BLaER1 (cell line): ENCODE measurements around the gene DNPH1.

Experiments used
- H3K27ac ChIP-seq: shearing (Covaris generic); formaldehyde crosslinking; 2 replicates; pipeline ENCODE4 v1.8.1; 2022
- H3K27me3 ChIP-seq: shearing (Covaris generic); formaldehyde crosslinking; 2 replicates; pipeline ENCODE4 v1.8.1; 2022
- H3K36me3 ChIP-seq: shearing (Covaris generic); formaldehyde crosslinking; 2 replicates; pipeline ENCODE4 v1.8.1; 2022
- H3K4me1 ChIP-seq: shearing (Covaris generic); formaldehyde crosslinking; 2 replicates; pipeline ENCODE4 v1.8.1; 2022
- H3K4me2 ChIP-seq: shearing (Covaris generic); formaldehyde crosslinking; 2 replicates; pipeline ENCODE4 v1.8.1; 2022
- H3K4me3 ChIP-seq: shearing (Covaris generic); formaldehyde crosslinking; 2 replicates; pipeline ENCODE4 v1.8.1; 2022
- H3K9ac ChIP-seq: shearing (Covaris generic); formaldehyde crosslinking; 2 replicates; pipeline ENCODE4 v1.8.1; 2022
- H3K9me3 ChIP-seq: shearing (Covaris generic); formaldehyde crosslinking; 2 replicates; pipeline ENCODE4 v1.8.1; 2022
- H4K20me1 ChIP-seq: shearing (Covaris generic); formaldehyde crosslinking; 2 replicates; pipeline ENCODE4 v1.8.1; 2022
- Cebpa-rat ChIP-seq: shearing (Covaris generic); IDR thresholded peaks from 2 replicates; pipeline ENCODE4 v1.8.1; 2022

Gene DNPH1

GRCh38 chr6:43231735-43232450, 2.6 kb upstream of the DNPH1 start:
- H4K20me1 ChIP-seq: no peaks in the 10 kb centered on the region
- H3K4me3 ChIP-seq: no peak overlapping the region
- no peaks in the 10 kb centered on the region for H3K36me3 ChIP-seq
- H3K27me3 ChIP-seq: no peaks in the 10 kb centered on the region
- TF ChIP-seq Cebpa-rat: no peak
- no peak overlapping the region for H3K4me2 ChIP-seq
- no peak overlapping the region for H3K9ac ChIP-seq
- H3K27ac ChIP-seq: no peak overlapping the region
- peaks cover 17% of the 10 kb centered on the region for H3K4me1 ChIP-seq
- no peaks in the 10 kb centered on the region for H3K9me3 ChIP-seq

- TF ChIP-seq Cebpa-rat: no peak
- Histone ChIP-seq H4K20me1 (no peaks in the 10 kb centered on the region), H3K36me3 (peaks cover 6% of the 10 kb centered on the region), H3K4me2 (no peak overlapping the region), H3K4me1 (peaks cover 17% of the 10 kb centered on the region), H3K4me3 (no peak overlapping the region), H3K27ac (no peak overlapping the region), H3K9ac (no peak overlapping the region), H3K27me3 (no peaks in the 10 kb centered on the region), H3K9me3 (no peaks in the 10 kb centered on the region)
These were observed 1.8 kb upstream of the DNPH1 start for GRCh38 chr6:43231053-43231452.

GRCh38 chr6:43229803-43230620, 731 bp upstream of the DNPH1 start:
- no peak for TF ChIP-seq Cebpa-rat

GRCh38 chr6:43226192-43226851, 3.0 kb downstream of the DNPH1 start:
- no peak overlapping the region for H3K27ac ChIP-seq
- peaks cover 41% of the 10 kb centered on the region for H3K36me3 ChIP-seq
- H3K27me3 ChIP-seq: no peaks in the 10 kb centered on the region
- H3K4me2 ChIP-seq: no peak overlapping the region
- H3K9me3 ChIP-seq: no peaks in the 10 kb centered on the region
- TF ChIP-seq Cebpa-rat: no peak
- H3K4me3 ChIP-seq: no peak overlapping the region
- no peak overlapping the region for H3K9ac ChIP-seq
- H4K20me1 ChIP-seq: no peaks in the 10 kb centered on the region
- peaks cover 42% of the 10 kb centered on the region for H3K4me1 ChIP-seq

More at GRCh38 chr6:43229803-43230620, 731 bp upstream of the DNPH1 start:
- peaks cover 27% of the 10 kb centered on the region for H3K4me1 ChIP-seq
- no peak overlapping the region; the same call in 1 of the 2 replicates for H3K9ac ChIP-seq
- no peaks in the 10 kb centered on the region for H4K20me1 ChIP-seq
- no peaks in the 10 kb centered on the region for H3K9me3 ChIP-seq
- H3K36me3 ChIP-seq: peaks cover 15% of the 10 kb centered on the region
- no peak overlapping the region for H3K4me3 ChIP-seq
- no peaks in the 10 kb centered on the region for H3K27me3 ChIP-seq
- peak overlapping the region; percentile 86 for H3K4me2 ChIP-seq
- H3K27ac ChIP-seq: no peak overlapping the region

- Histone ChIP-seq H3K4me3 (no peak overlapping the region), H3K27me3 (no peaks in the 10 kb centered on the region), H3K36me3 (peaks cover 56% of the 10 kb centered on the region), H4K20me1 (no peaks in the 10 kb centered on the region), H3K4me1 (peaks cover 29% of the 10 kb centered on the region), H3K27ac (no peak overlapping the region), H3K9me3 (no peaks in the 10 kb centered on the region), H3K4me2 (no peak overlapping the region), H3K9ac (no peak overlapping the region)
- TF ChIP-seq Cebpa-rat: no peak
These were observed 6.1 kb downstream of the DNPH1 start for GRCh38 chr6:43223175-43223574.

- Histone ChIP-seq H3K36me3 (peaks cover 56% of the 10 kb centered on the region), H3K4me2 (no peak overlapping the region)
These were observed 6.7 kb downstream of the DNPH1 start for GRCh38 chr6:43222418-43223059.

GRCh38 chr6:43221046-43221972, 8.0 kb downstream of the DNPH1 start:
- no peak overlapping the region for H3K4me3 ChIP-seq
- peaks cover 65% of the 10 kb centered on the region for H3K36me3 ChIP-seq
- H3K9me3 ChIP-seq: no peaks in the 10 kb centered on the region
- peaks cover 24% of the 10 kb centered on the region for H3K4me1 ChIP-seq
- H3K27me3 ChIP-seq: no peaks in the 10 kb centered on the region
- TF ChIP-seq Cebpa-rat: no peak
- H3K9ac ChIP-seq: no peak overlapping the region
- no peaks in the 10 kb centered on the region for H4K20me1 ChIP-seq
- no peak overlapping the region for H3K27ac ChIP-seq
- H3K4me2 ChIP-seq: no peak overlapping the region

More at GRCh38 chr6:43222418-43223059, 6.7 kb downstream of the DNPH1 start:
- no peak overlapping the region for H3K4me3 ChIP-seq
- peaks cover 24% of the 10 kb centered on the region for H3K4me1 ChIP-seq
- H3K27me3 ChIP-seq: no peaks in the 10 kb centered on the region
- no peak overlapping the region for H3K27ac ChIP-seq
- no peaks in the 10 kb centered on the region for H3K9me3 ChIP-seq
- no peaks in the 10 kb centered on the region for H4K20me1 ChIP-seq
- TF ChIP-seq Cebpa-rat: no peak
- no peak overlapping the region for H3K9ac ChIP-seq

GRCh38 chr6:43220439-43220951, 8.8 kb downstream of the DNPH1 start:
- H3K9ac ChIP-seq: no peak overlapping the region
- no peaks in the 10 kb centered on the region for H4K20me1 ChIP-seq
- H3K27me3 ChIP-seq: no peaks in the 10 kb centered on the region

More at GRCh38 chr6:43220439-43220951, 8.8 kb downstream of the DNPH1 start:
- H3K27ac ChIP-seq: no peak overlapping the region
- no peak for TF ChIP-seq Cebpa-rat
- H3K4me3 ChIP-seq: no peak overlapping the region
- H3K36me3 ChIP-seq: peaks cover 65% of the 10 kb centered on the region
- H3K4me2 ChIP-seq: no peak overlapping the region
- no peaks in the 10 kb centered on the region for H3K9me3 ChIP-seq
- H3K4me1 ChIP-seq: peaks cover 19% of the 10 kb centered on the region
